ENCODE data around the gene ACTL8.

Gene ACTL8

GRCh38 chr1:17857109-17857499 lies 102.0 kb downstream of the ACTL8 start:
- TF ChIP-seq CTCF (conservative IDR thresholded peaks at IDR 0.05; ENCODE audit: low read depth, low read length), result no peak
- no peak overlapping the region for H3K4me3 ChIP-seq (ENCODE audit: low read depth, low read length)
- DNase-seq (ENCODE audit: low read depth), result no peak

- DNase-seq (ENCODE audit: low read depth), result no peak
- no peak for TF ChIP-seq CTCF (conservative IDR thresholded peaks at IDR 0.05; ENCODE audit: low read depth, low read length)
- no peak overlapping the region for H3K4me3 ChIP-seq (ENCODE audit: low read depth, low read length)
Measured at GRCh38 chr1:17857996-17858395, 102.9 kb downstream of the ACTL8 start.

- TF ChIP-seq CTCF (conservative IDR thresholded peaks at IDR 0.05; ENCODE audit: low read depth, low read length), result no peak
- H3K4me3 ChIP-seq (ENCODE audit: low read depth, low read length), result no peak overlapping the region
- no peak for DNase-seq (ENCODE audit: low read depth)
Measured at GRCh38 chr1:17860812-17861211, 105.7 kb downstream of the ACTL8 start.

GRCh38 chr1:17861685-17862084 lies 106.6 kb downstream of the ACTL8 start:
- H3K4me3 ChIP-seq (ENCODE audit: low read depth, low read length), result no peak overlapping the region
- TF ChIP-seq CTCF (conservative IDR thresholded peaks at IDR 0.05; ENCODE audit: low read depth, low read length), result no peak

GRCh38 chr1:17862121-17862520 lies 107.0 kb downstream of the ACTL8 start:
- no peak for DNase-seq (ENCODE audit: low read depth)
- no peak for TF ChIP-seq CTCF (conservative IDR thresholded peaks at IDR 0.05; ENCODE audit: low read depth, low read length)
- no peak overlapping the region for H3K4me3 ChIP-seq (ENCODE audit: low read depth, low read length)

More at GRCh38 chr1:17861685-17862084, 106.6 kb downstream of the ACTL8 start:
- peak; percentile 88 for DNase-seq (ENCODE audit: low read depth)

- DNase-seq (ENCODE audit: low read depth), result peak; percentile 83
- no peak overlapping the region for H3K4me3 ChIP-seq (ENCODE audit: low read depth, low read length)
- TF ChIP-seq CTCF (conservative IDR thresholded peaks at IDR 0.05; ENCODE audit: low read depth, low read length), result no peak
Measured at GRCh38 chr1:17865912-17866739, 111.0 kb downstream of the ACTL8 start.

- H3K4me3 ChIP-seq (ENCODE audit: low read depth, low read length), result no peak overlapping the region
- no peak for TF ChIP-seq CTCF (conservative IDR thresholded peaks at IDR 0.05; ENCODE audit: low read depth, low read length)
- DNase-seq (ENCODE audit: low read depth), result no peak
Measured at GRCh38 chr1:17866740-17867029, 111.6 kb downstream of the ACTL8 start.
